HL-60 (cell line): ENCODE data around the gene PDYN.

Experiments
- GABPA ChIP-seq: IDR thresholded peaks from 2 replicates; pipeline ENCODE4 v1.6.1; 2012; ENCODE audit warnings: low read depth
- POLR2AphosphoS5 ChIP-seq: IDR thresholded peaks from 2 replicates; pipeline ENCODE4 v1.6.1; 2012; ENCODE audit warnings: low read depth
- TF ChIP-seq, protein P1 (sequence below): IDR thresholded peaks from one replicate; pipeline ENCODE4 v1.5.1; 2011; ENCODE audit warnings: low read length, control low read depth, inconsistent platforms; ENCODE audit not compliant: insufficient read depth
- TF ChIP-seq, protein P2 (sequence below): IDR thresholded peaks from 2 replicates; pipeline ENCODE4 v1.6.1; 2012; ENCODE audit warnings: low read depth; ENCODE audit not compliant: insufficient replicate concordance

DNA sequence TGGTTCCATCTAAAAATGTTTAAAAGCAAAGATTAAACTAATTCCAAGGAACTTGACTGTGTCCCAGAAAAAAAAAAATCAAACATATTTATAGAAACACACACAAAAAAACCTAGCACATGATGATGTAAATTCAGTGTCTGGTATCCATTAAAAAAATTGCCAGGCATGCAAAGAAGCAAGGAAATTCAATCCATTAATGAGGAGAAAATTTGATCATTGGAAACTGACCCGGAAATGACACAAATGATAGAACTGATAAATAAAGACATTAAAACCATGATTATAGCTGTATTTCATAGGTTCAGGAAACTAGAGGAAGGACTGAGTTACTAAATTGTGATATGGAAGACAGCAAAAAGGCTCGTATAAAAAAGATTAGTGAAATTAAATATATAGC, 34.7 kb downstream of the PDYN start:
- TF ChIP-seq, protein P1, sequence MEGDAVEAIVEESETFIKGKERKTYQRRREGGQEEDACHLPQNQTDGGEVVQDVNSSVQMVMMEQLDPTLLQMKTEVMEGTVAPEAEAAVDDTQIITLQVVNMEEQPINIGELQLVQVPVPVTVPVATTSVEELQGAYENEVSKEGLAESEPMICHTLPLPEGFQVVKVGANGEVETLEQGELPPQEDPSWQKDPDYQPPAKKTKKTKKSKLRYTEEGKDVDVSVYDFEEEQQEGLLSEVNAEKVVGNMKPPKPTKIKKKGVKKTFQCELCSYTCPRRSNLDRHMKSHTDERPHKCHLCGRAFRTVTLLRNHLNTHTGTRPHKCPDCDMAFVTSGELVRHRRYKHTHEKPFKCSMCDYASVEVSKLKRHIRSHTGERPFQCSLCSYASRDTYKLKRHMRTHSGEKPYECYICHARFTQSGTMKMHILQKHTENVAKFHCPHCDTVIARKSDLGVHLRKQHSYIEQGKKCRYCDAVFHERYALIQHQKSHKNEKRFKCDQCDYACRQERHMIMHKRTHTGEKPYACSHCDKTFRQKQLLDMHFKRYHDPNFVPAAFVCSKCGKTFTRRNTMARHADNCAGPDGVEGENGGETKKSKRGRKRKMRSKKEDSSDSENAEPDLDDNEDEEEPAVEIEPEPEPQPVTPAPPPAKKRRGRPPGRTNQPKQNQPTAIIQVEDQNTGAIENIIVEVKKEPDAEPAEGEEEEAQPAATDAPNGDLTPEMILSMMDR, result no peak
- TF ChIP-seq GABPA (no peak), POLR2AphosphoS5 (no peak)
- TF ChIP-seq, protein P2, sequence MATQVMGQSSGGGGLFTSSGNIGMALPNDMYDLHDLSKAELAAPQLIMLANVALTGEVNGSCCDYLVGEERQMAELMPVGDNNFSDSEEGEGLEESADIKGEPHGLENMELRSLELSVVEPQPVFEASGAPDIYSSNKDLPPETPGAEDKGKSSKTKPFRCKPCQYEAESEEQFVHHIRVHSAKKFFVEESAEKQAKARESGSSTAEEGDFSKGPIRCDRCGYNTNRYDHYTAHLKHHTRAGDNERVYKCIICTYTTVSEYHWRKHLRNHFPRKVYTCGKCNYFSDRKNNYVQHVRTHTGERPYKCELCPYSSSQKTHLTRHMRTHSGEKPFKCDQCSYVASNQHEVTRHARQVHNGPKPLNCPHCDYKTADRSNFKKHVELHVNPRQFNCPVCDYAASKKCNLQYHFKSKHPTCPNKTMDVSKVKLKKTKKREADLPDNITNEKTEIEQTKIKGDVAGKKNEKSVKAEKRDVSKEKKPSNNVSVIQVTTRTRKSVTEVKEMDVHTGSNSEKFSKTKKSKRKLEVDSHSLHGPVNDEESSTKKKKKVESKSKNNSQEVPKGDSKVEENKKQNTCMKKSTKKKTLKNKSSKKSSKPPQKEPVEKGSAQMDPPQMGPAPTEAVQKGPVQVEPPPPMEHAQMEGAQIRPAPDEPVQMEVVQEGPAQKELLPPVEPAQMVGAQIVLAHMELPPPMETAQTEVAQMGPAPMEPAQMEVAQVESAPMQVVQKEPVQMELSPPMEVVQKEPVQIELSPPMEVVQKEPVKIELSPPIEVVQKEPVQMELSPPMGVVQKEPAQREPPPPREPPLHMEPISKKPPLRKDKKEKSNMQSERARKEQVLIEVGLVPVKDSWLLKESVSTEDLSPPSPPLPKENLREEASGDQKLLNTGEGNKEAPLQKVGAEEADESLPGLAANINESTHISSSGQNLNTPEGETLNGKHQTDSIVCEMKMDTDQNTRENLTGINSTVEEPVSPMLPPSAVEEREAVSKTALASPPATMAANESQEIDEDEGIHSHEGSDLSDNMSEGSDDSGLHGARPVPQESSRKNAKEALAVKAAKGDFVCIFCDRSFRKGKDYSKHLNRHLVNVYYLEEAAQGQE, result no peak
